B cell (primary cell): ENCODE data around the gene FMN1.

Experiments
- EZH2 ChIP-seq: IDR thresholded peaks from 2 replicates; pipeline ENCODE4 v1.6.1; 2012; ENCODE audit warnings: borderline replicate concordance, low read depth, mild to moderate bottlenecking, moderate library complexity, low read length; ENCODE audit not compliant: insufficient read depth, poor library complexity, severe bottlenecking
- TF ChIP-seq, protein P1 (sequence below): fragments of 200-600 bp; IDR thresholded peaks from one replicate; pipeline ENCODE4 v1.8.0; 2022; ENCODE audit warnings: antibody characterized with exemption, mild to moderate bottlenecking

DNA sequence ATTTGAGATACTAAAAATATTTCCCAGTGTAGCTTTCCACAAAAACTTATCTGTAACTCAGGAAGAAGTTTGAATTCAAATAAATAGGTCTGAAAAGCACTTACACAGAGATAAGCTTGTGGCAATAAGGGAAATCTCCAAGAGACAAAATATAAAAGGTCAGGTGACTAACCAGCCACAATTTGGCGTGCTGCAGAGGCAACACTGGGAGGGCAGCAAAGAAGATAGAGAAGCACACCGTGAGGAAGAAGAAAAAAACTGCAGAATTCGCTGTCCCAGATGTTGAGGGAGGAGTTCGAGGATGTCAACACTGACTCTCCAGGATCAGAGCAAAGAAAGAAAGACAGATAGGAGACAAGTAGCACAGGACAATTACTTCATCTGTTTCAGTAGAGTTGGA is 204.4 kb downstream of the FMN1 start:
- TF ChIP-seq, protein P1, sequence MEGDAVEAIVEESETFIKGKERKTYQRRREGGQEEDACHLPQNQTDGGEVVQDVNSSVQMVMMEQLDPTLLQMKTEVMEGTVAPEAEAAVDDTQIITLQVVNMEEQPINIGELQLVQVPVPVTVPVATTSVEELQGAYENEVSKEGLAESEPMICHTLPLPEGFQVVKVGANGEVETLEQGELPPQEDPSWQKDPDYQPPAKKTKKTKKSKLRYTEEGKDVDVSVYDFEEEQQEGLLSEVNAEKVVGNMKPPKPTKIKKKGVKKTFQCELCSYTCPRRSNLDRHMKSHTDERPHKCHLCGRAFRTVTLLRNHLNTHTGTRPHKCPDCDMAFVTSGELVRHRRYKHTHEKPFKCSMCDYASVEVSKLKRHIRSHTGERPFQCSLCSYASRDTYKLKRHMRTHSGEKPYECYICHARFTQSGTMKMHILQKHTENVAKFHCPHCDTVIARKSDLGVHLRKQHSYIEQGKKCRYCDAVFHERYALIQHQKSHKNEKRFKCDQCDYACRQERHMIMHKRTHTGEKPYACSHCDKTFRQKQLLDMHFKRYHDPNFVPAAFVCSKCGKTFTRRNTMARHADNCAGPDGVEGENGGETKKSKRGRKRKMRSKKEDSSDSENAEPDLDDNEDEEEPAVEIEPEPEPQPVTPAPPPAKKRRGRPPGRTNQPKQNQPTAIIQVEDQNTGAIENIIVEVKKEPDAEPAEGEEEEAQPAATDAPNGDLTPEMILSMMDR = no peak
- no peak for TF ChIP-seq EZH2
